IMR-90 (cell line): Measurements from ENCODE around the gene PROCR. TPM values are rescaled to one million over a fixed set of nuclear protein-coding genes. Genes with fewer than 3 reads are reported as not detected.
A peak's percentile ranks its signal among the peaks of the same experiment; 100 is the strongest.

Experiments
- ATAC-seq: fragments of 200-7000 bp; cut with Tn5 transposase; 2 replicates; pipeline ENCODE4 v1.9.1; 2020; ENCODE audit warnings: low read depth, mild to moderate bottlenecking, moderate library complexity
- BruUV-seq: library from RNA; stranded (reverse); fragments of 400-500 nt; replicated peaks from 2 replicates; lab custom pipeline; 2021; lab: Mats Ljungman, UMichigan
- CTCF ChIA-PET: fragments of 300-600 bp; formaldehyde crosslinking; extraction: SDS; loops from one replicate; lab custom pipeline; 2021; ENCODE audit warnings: antibody characterized with exemption; lab: Yijun Ruan, JAX
- POLR2A ChIA-PET: fragments of 300-600 bp; sonication (Branson Sonifier 250); formaldehyde crosslinking; loops from one replicate; lab custom pipeline; 2022; ENCODE audit warnings: antibody characterized with exemption; ENCODE audit not compliant: unreplicated experiment; lab: Charles Lee
- DNase-seq: peaks from one replicate; pipeline ENCODE4 v3.0.0; 2013
- H2AFZ ChIP-seq: replicated peaks from 2 replicates; pipeline ENCODE3; 2013; ENCODE audit warnings: low read length, mild to moderate bottlenecking; ENCODE audit not compliant: poor library complexity
- H2AK5ac ChIP-seq: 2 replicates; pipeline ENCODE4 v1.6.1; 2013; ENCODE audit warnings: low read depth, low read length, inconsistent platforms
- H2AK9ac ChIP-seq: replicated peaks from 2 replicates; pipeline ENCODE3; 2013; ENCODE audit warnings: mild to moderate bottlenecking, low read depth, low read length, moderate library complexity; ENCODE audit not compliant: poor library complexity
- H2BK120ac ChIP-seq: 2 replicates; pipeline ENCODE4 v1.6.1; 2013; ENCODE audit warnings: low read depth, low read length, inconsistent platforms
- H2BK15ac ChIP-seq: 3 replicates; pipeline ENCODE4 v1.6.1; 2013; ENCODE audit warnings: low read depth, low read length, inconsistent platforms
- H2BK20ac ChIP-seq: 2 replicates; pipeline ENCODE4 v1.6.1; 2013; ENCODE audit warnings: low read depth, mild to moderate bottlenecking, inconsistent platforms, low read length, moderate library complexity
- H2BK5ac ChIP-seq: 2 replicates; pipeline ENCODE4 v1.6.1; 2013; ENCODE audit warnings: mild to moderate bottlenecking, low read depth, low read length, inconsistent platforms; ENCODE audit not compliant: poor library complexity, severe bottlenecking
- H3K14ac ChIP-seq: replicated peaks from 2 replicates; pipeline ENCODE4 v1.6.1; 2013; ENCODE audit warnings: low read depth, low read length, inconsistent platforms
- H3K18ac ChIP-seq: 2 replicates; pipeline ENCODE4 v1.6.1; 2013; ENCODE audit warnings: low read depth, low read length, control low read depth
- H3K23ac ChIP-seq: 2 replicates; pipeline ENCODE4 v1.6.1; 2013; ENCODE audit warnings: low read depth, low read length, inconsistent platforms
- H3K27ac ChIP-seq: 2 replicates; pipeline ENCODE4 v1.5.1; 2013; ENCODE audit warnings: mild to moderate bottlenecking, control low read depth, low read length; ENCODE audit not compliant: insufficient read depth
- H3K27me3 ChIP-seq: 2 replicates; pipeline ENCODE4 v1.6.1; 2013; ENCODE audit warnings: low read length; ENCODE audit not compliant: control insufficient read depth, insufficient read depth
- H3K36me3 ChIP-seq: 2 replicates; pipeline ENCODE4 v1.6.1; 2013; ENCODE audit warnings: low read length, mixed read lengths; ENCODE audit not compliant: control insufficient read depth, insufficient read depth
- H3K4ac ChIP-seq: 2 replicates; pipeline ENCODE4 v1.6.1; 2013; ENCODE audit warnings: low read depth, low read length, inconsistent platforms
- H3K4me1 ChIP-seq: 2 replicates; pipeline ENCODE4 v1.6.1; 2013; ENCODE audit warnings: low read length, mixed read lengths; ENCODE audit not compliant: control insufficient read depth, insufficient read depth
- H3K4me2 ChIP-seq: 2 replicates; pipeline ENCODE4 v1.6.1; 2013; ENCODE audit warnings: low read depth, mild to moderate bottlenecking, control low read depth, low read length, moderate library complexity
- H3K4me3 ChIP-seq: 2 replicates; pipeline ENCODE4 v1.5.1; 2013; ENCODE audit warnings: low read depth, mild to moderate bottlenecking, control low read depth, low read length, moderate library complexity; ENCODE audit not compliant: insufficient read depth
- H3K56ac ChIP-seq: 2 replicates; pipeline ENCODE4 v1.6.1; 2013; ENCODE audit warnings: low read length, inconsistent platforms; ENCODE audit not compliant: insufficient read depth; ENCODE audit errors: extremely low read depth
- H3K79me1 ChIP-seq, 2 experiments: 2 replicates each; pipeline ENCODE4 v1.6.1; 2013; ENCODE audit warnings: low read length in 2 of 2, inconsistent platforms in 1 of 2, low read depth in 1 of 2
- H3K9ac ChIP-seq: 2 replicates; pipeline ENCODE4 v1.6.1; 2013; ENCODE audit warnings: low read depth, low read length, control low read depth
- H3K9me1 ChIP-seq: 2 replicates; pipeline ENCODE4 v1.6.1; 2013; ENCODE audit warnings: low read length, inconsistent platforms; ENCODE audit not compliant: insufficient read depth
- H3K9me3 ChIP-seq: 2 replicates; pipeline ENCODE4 v1.6.1; 2013; ENCODE audit warnings: low read length; ENCODE audit not compliant: control insufficient read depth, insufficient read depth
- H4K20me1 ChIP-seq: 2 replicates; pipeline ENCODE4 v1.6.1; 2013; ENCODE audit warnings: low read length, inconsistent platforms; ENCODE audit not compliant: insufficient read depth
- H4K5ac ChIP-seq: 2 replicates; pipeline ENCODE4 v1.6.1; 2013; ENCODE audit warnings: mild to moderate bottlenecking, low read depth, low read length, control low read depth
- H4K8ac ChIP-seq, 2 experiments: 2 replicates each; pipeline ENCODE4 v1.6.1; 2013; ENCODE audit warnings: low read depth in 2 of 2, low read length in 2 of 2, control low read depth in 1 of 2, inconsistent platforms in 1 of 2
- H4K91ac ChIP-seq: 2 replicates; pipeline ENCODE4 v1.6.1; 2013; ENCODE audit warnings: low read depth, low read length, inconsistent platforms; ENCODE audit not compliant: insufficient read depth
- FOS ChIP-seq: fragments of 150-350 bp; IDR thresholded peaks from 2 replicates; pipeline ENCODE4 v1.6.1; 2016; ENCODE audit warnings: low read depth, low read length
- MAFK ChIP-seq: IDR thresholded peaks from 2 replicates; pipeline ENCODE4 v1.6.1; 2012; ENCODE audit warnings: low read depth, low read length, improper control_type of control experiment
- MAZ ChIP-seq: IDR thresholded peaks from 2 replicates; pipeline ENCODE4 v1.6.1; 2012; ENCODE audit warnings: low read depth, mild to moderate bottlenecking, low read length, improper control_type of control experiment, moderate library complexity, borderline replicate concordance
- POLR2A ChIP-seq: IDR thresholded peaks from 2 replicates; pipeline ENCODE4 v1.6.1; 2012; ENCODE audit warnings: mild to moderate bottlenecking, low read depth, low read length
- RAD21 ChIP-seq: IDR thresholded peaks from 2 replicates; pipeline ENCODE4 v1.6.1; 2012; ENCODE audit warnings: low read length, improper control_type of control experiment
- SMC3 ChIP-seq: fragments of 150-350 bp; IDR thresholded peaks from 2 replicates; pipeline ENCODE4 v1.6.1; 2016; ENCODE audit warnings: low read depth, mild to moderate bottlenecking, antibody characterized with exemption, low read length, moderate library complexity
- WGBS, 2 experiments: methylation state at CpG; one replicate each; pipeline versions ENCODE4 v1.1.5 to v1.1.7; 2013; ENCODE audit warnings: missing lambda C conversion rate in 2 of 2; ENCODE audit not compliant: insufficient read length in 1 of 2; ENCODE audit errors: extremely low coverage in 2 of 2; 5-methylcytosine and 5-hydroxymethylcytosine counted together
- dilution Hi-C: fragments of 300-500 bp; cut with HindIII; formaldehyde crosslinking; loops from one replicate; pipeline ENCODE4 v1.14.3; 2018; ENCODE audit warnings: low sequenced_read_pairs; ENCODE audit not compliant: unreplicated experiment
- in situ Hi-C: fragments of 300-500 bp; cut with MboI; formaldehyde crosslinking; loops from 3 replicates; pipeline ENCODE4 v1.14.3; 2019; ENCODE audit warnings: low sequenced_read_pairs, inconsistent platforms, mixed read lengths
- intact Hi-C: fragments of 100-400 bp; cut with micrococcal nuclease; formaldehyde crosslinking; loops from 2 replicates; pipeline ENCODE4 v1.10.0; 2022
- polyA plus RNA-seq, 3 experiments: library from polyadenylated mRNA; depleted of rRNA; stranded (reverse); fragments of >200 nt; gene quantifications; 2 replicates each; pipeline ENCODE4 v1.2.3, GENCODE V29; 2012; ENCODE audit warnings: low replicate concordance in 1 of 3
- total RNA-seq: library from RNA; depleted of rRNA; stranded (reverse); fragments of >200 nt; gene quantifications from 2 replicates; pipeline ENCODE4 v1.2.3, GENCODE V29; 2012
- TF ChIP-seq, protein P1 (sequence below): conservative IDR thresholded peaks from 2 replicates; pipeline ENCODE4 v1.5.1; 2012; ENCODE audit warnings: mild to moderate bottlenecking, low read depth, low read length, improper control_type of control experiment

The PROCR gene
- total and polyA plus RNA-seq, 2 of the 4 experiments (the other 2 are of a cell fraction) = 36.4 to 41.9 TPM

DNA sequence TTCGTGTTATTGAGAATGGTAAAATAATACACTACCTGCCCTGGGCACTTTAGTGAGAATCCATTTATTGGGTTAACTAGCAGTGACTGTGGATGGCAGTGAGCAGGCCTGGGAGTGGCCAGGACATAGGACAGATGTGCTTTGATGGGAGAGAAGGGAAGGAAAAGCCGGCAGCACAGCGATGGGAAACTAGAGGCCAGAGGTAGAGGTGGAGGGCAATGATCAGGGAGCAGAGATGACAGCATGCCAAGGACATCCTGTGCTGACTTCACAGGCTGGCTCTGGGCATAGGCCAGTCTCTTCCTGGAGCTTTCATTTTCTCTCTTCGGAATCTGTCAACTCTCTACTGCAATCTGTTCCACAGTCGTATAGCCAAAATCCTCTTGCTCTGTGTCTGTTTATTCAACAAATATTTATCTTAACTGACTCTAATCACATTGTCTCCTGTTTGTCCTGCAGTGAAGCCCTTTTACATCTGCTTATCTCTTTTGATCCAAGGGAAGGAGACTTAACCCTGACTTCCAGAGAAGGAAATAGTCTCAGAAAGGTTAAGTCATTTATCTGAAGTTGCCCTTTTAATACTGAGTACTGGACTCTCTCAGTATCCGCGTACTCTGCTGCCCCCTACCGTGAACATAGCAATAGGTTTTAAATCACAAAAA, 36.2 kb downstream of the PROCR start:
- Histone ChIP-seq H3K9ac (no peak overlapping the region), H2BK20ac (0 out of 2 replicates have a peak overlapping the region, but pooled peaks have one; percentile 8), H3K18ac (no peak overlapping the region; the same call in 1 of the 2 replicates), H2BK15ac (0 out of 3 replicates have a peak overlapping the region, but pooled peaks have one; percentile 6), H4K8ac (peak overlapping the region in 1 of 2 experiments; percentile 16; a peak in 1 of 4 replicates), H4K91ac (no peak overlapping the region), H3K9me1 (no peaks in the 10 kb centered on the region), H2AK9ac (no peak overlapping the region), H3K4ac (peak overlapping the region; percentile 8; the same call in 1 of the 2 replicates), H2AFZ (peak overlapping the region; percentile 70), H3K23ac (no peak overlapping the region), H3K27me3 (no peaks in the 10 kb centered on the region), H2BK5ac (no peak overlapping the region), H3K9me3 (no peaks in the 10 kb centered on the region), H3K4me2 (peak overlapping the region; percentile 78), H2AK5ac (no peak overlapping the region), H3K14ac (no peak overlapping the region; the same call in 1 of the 2 replicates), H2BK120ac (peak overlapping the region; percentile 23; the same call in 1 of the 2 replicates), H3K4me3 (no peak overlapping the region), H4K20me1 (no peaks in the 10 kb centered on the region), H3K79me1 (no peaks in the 10 kb centered on the region), H3K4me1 (peaks cover 3% of the 10 kb centered on the region; the same call in 1 of the 2 replicates), H3K27ac (peak overlapping the region; percentile 39), H3K56ac (no peak overlapping the region), H4K5ac (no peak overlapping the region), H3K36me3 (no peaks in the 10 kb centered on the region)
- ChIA-PET CTCF (interaction anchor here (0.6 to 1.8 kb wide), 4 partner anchors 14 to 301 kb away, joined by 3 to 26 read pairs (median 4); partner anchors contain the start of gene EDEM2), POLR2A (no interaction called here)
- dilution Hi-C loops (no loop called here), in situ Hi-C loops (loop anchor here (10.0 kb wide), 1 partner anchor 63 kb away; the partner anchor contains the start of gene EDEM2), intact Hi-C loops (loop anchor here (1.0 to 10.0 kb wide), 5 partner anchors 61 to 376 kb away; partner anchors contain the start of genes ACSS2 and GGT7)
- 26% methylated on average over 4 of the region's 8 CpGs; no CpG with 5 or more reads in 1 of the 2 experiments for WGBS, 2 experiments
- ATAC-seq = peak; percentile 98
- peak; percentile 78 for DNase-seq
- BruUV-seq = no TSS peak
- TF ChIP-seq FOS (no peak), SMC3 (peak; percentile 95), POLR2A (0 out of 2 replicates have a peak, but pooled peaks have one; percentile 32), MAZ (no peak), RAD21 (peak; percentile 97), MAFK (no peak)
- TF ChIP-seq, protein P1, sequence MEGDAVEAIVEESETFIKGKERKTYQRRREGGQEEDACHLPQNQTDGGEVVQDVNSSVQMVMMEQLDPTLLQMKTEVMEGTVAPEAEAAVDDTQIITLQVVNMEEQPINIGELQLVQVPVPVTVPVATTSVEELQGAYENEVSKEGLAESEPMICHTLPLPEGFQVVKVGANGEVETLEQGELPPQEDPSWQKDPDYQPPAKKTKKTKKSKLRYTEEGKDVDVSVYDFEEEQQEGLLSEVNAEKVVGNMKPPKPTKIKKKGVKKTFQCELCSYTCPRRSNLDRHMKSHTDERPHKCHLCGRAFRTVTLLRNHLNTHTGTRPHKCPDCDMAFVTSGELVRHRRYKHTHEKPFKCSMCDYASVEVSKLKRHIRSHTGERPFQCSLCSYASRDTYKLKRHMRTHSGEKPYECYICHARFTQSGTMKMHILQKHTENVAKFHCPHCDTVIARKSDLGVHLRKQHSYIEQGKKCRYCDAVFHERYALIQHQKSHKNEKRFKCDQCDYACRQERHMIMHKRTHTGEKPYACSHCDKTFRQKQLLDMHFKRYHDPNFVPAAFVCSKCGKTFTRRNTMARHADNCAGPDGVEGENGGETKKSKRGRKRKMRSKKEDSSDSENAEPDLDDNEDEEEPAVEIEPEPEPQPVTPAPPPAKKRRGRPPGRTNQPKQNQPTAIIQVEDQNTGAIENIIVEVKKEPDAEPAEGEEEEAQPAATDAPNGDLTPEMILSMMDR = peak; percentile 94
